ENCODE results near the gene ERBB4.

DNA sequence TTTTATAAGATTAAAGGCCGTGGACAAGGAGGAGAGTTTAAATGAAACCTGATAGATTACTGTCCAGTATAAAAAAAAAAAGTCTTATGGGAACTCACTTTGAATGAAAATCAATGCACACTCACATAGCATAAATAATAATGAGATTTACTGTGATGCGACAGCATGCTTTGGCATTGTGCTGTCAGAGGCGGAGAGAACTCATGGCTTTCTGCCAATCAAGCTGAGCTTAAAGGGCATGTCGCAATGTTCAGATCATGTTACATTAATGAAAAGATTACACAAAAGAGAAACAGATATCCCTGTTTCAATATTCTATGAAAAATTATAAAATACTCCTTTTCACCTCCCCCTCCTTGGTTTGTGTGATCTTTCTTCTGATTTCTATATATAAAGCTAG, 310.8 kb downstream of the ERBB4 start:
- TF ChIP-seq POLR2AphosphoS5 (IDR thresholded peaks at IDR 0.05) (no peak), CTCF (IDR thresholded peaks at IDR 0.05) (no peak), POLR2A (IDR thresholded peaks at IDR 0.05) (no peak)
